NCI-H2196 (cell line): ENCODE measurements around the gene MRPL28.
A peak's percentile ranks its signal among the peaks of the same experiment; 100 is the strongest.
"Not testable (repeated sequence)": the region's sequence is repeated elsewhere in the genome, so short reads cannot be mapped to it uniquely, and the experiment has no call there.

ENCODE experiments used
- DNase-seq: peaks from one replicate; lab custom pipeline; 2025; ENCODE audit not compliant: unreplicated experiment; lab: John Stamatoyannopoulos, UW

Gene MRPL28

GRCh38 chr16:391885-392335 is 21.6 kb upstream of the MRPL28 start:
- DNase-seq: peak; percentile 60

- no peak for DNase-seq
Measured at GRCh38 chr16:389352-389751, 19.0 kb upstream of the MRPL28 start.

GRCh38 chr16:387761-388666 is 17.7 kb upstream of the MRPL28 start:
- DNase-seq: not testable (repeated sequence)

GRCh38 chr16:386641-387156 is 16.4 kb upstream of the MRPL28 start:
- peak; percentile 27 for DNase-seq

GRCh38 chr16:383326-384051 is 13.2 kb upstream of the MRPL28 start:
- DNase-seq: peak; percentile 64

- peak; percentile 73 for DNase-seq
Measured at GRCh38 chr16:381789-382717, 11.7 kb upstream of the MRPL28 start, which contains the start of gene PGAP6. Gene PGAP6 (minus strand): TSS chr16:381978. CDS start chr16:381821, 157 bp downstream.

GRCh38 chr16:381012-381788 is 10.9 kb upstream of the MRPL28 start:
- peak; percentile 47 for DNase-seq

- no peak for DNase-seq
Measured at GRCh38 chr16:380762-381011, 10.3 kb upstream of the MRPL28 start.

GRCh38 chr16:379961-380761 is 9.8 kb upstream of the MRPL28 start:
- DNase-seq: no peak

GRCh38 chr16:379183-379960 is 9.0 kb upstream of the MRPL28 start:
- DNase-seq: peak; percentile 93

GRCh38 chr16:378821-379182 is 8.5 kb upstream of the MRPL28 start:
- DNase-seq: no peak

GRCh38 chr16:378113-378820 is 7.9 kb upstream of the MRPL28 start:
- DNase-seq: not testable (repeated sequence)

GRCh38 chr16:377419-377951 is 7.1 kb upstream of the MRPL28 start:
- no peak for DNase-seq

GRCh38 chr16:376817-377418 is 6.6 kb upstream of the MRPL28 start:
- DNase-seq: no peak

GRCh38 chr16:375927-376816 is 5.8 kb upstream of the MRPL28 start:
- no peak for DNase-seq

- no peak for DNase-seq
Measured at GRCh38 chr16:375212-375611, 4.9 kb upstream of the MRPL28 start.

- DNase-seq: no peak
Measured at GRCh38 chr16:374616-374926, 4.2 kb upstream of the MRPL28 start.
